BLaER1 treated with 17β-estradiol and CSF1 and Interleukin-3, amounts not matched to agents 10 nM and 100 nM (cell line): ENCODE measurements around the gene NOL11.
"Not testable (repeated sequence)": the region's sequence is repeated elsewhere in the genome, so short reads cannot be mapped to it uniquely, and the experiment has no call there.

Source experiments
- H3K27ac ChIP-seq, 11 experiments: shearing (Covaris generic); formaldehyde crosslinking; 2 replicates each; pipeline ENCODE4 v1.8.1; 2022
- H3K27me3 ChIP-seq, 11 experiments: shearing (Covaris generic); formaldehyde crosslinking; 2 replicates each; pipeline ENCODE4 v1.8.1; 2022
- H3K36me3 ChIP-seq, 11 experiments: shearing (Covaris generic); formaldehyde crosslinking; 2 replicates each; pipeline ENCODE4 v1.8.1; 2022
- H3K4me1 ChIP-seq, 10 experiments: shearing (Covaris generic); formaldehyde crosslinking; 2 replicates each; pipeline ENCODE4 v1.8.1; 2022
- H3K4me2 ChIP-seq, 11 experiments: shearing (Covaris generic); formaldehyde crosslinking; 2 replicates each; pipeline ENCODE4 v1.8.1; 2022
- H3K4me3 ChIP-seq, 10 experiments: shearing (Covaris generic); formaldehyde crosslinking; 2 replicates each; pipeline ENCODE4 v1.8.1; 2022
- H3K9ac ChIP-seq, 11 experiments: shearing (Covaris generic); formaldehyde crosslinking; 2 replicates each; pipeline ENCODE4 v1.8.1; 2022
- H3K9me3 ChIP-seq, 11 experiments: shearing (Covaris generic); formaldehyde crosslinking; replicated peaks in 1 of 11; 2 replicates each; pipeline ENCODE4 v1.8.1; 2022
- H4K20me1 ChIP-seq, 11 experiments: shearing (Covaris generic); formaldehyde crosslinking; 2 replicates each; pipeline ENCODE4 v1.8.1; 2022
- Cebpa-rat ChIP-seq, 11 experiments: shearing (Covaris generic); IDR thresholded peaks; 2 replicates each; pipeline ENCODE4 v1.8.1; 2022

Gene NOL11

DNA sequence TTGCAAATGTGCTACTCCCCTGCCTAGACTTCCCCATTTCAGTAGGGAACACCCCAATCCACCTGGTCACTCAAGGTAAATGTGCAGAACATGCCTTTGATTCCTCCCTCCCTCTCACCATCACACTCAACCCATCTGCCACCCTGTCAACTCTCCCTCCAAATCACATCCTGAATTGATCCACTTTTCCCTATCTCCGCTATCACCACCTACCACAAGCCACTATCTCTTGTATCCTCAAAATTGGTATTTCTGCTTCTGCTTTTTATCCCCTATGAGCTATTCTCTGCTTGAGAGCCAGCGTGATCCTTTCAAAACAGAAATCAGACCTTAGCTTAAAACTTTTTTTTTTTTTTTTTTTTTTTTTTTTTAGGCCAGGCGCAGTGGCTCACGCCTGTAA, 5.4 kb upstream of the NOL11 start:
- H3K9ac ChIP-seq = no peak overlapping the region
- no peak overlapping the region for H3K27ac ChIP-seq
- no peak for TF ChIP-seq Cebpa-rat (IDR thresholded peaks at IDR 0.05)

DNA sequence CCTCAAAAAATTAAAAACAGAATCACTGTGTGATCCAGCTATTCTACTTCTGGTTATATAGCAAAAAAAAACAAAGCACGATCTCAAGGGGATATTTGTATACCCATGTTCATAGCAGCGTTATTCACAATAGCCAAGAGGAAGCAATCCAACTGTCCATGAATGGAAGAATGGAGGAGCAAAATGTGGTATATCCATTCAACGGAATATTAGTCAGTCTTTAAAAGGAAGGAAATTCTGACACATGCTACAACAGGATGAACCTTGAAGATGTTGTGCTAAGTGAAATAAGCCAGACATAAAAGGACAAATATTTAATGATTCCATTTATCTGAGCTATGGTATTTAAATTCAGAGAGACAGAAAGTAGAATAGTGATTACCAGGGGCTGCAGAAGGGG, 4.6 kb upstream of the NOL11 start:
- H4K20me1 ChIP-seq = no peaks in the 10 kb centered on the region
- peaks cover 13 to 22% (median 16%) of the 10 kb centered on the region in 11 experiments; a peak in 21 of 22 replicates for H3K9me3 ChIP-seq
- no peaks in the 10 kb centered on the region for H3K27me3 ChIP-seq
- H3K4me3 ChIP-seq = no peak overlapping the region
- H3K9ac ChIP-seq = no peak overlapping the region
- H3K36me3 ChIP-seq = no peaks in the 10 kb centered on the region
- peaks cover 8 to 36% (median 16%) of the 10 kb centered on the region in 10 experiments; a peak in 19 of 20 replicates for H3K4me1 ChIP-seq
- no peak overlapping the region for H3K4me2 ChIP-seq
- no peak for TF ChIP-seq Cebpa-rat (IDR thresholded peaks at IDR 0.05)
- H3K27ac ChIP-seq = no peak overlapping the region

More for the DNA sequence above, 5.4 kb upstream of the NOL11 start:
- Histone ChIP-seq H3K9me3 (peaks cover 13 to 22% (median 16%) of the 10 kb centered on the region in 11 experiments; a peak in 21 of 22 replicates), H3K4me2 (no peak overlapping the region), H3K4me3 (no peak overlapping the region), H3K36me3 (no peaks in the 10 kb centered on the region), H4K20me1 (no peaks in the 10 kb centered on the region), H3K27me3 (no peaks in the 10 kb centered on the region), H3K4me1 (peaks cover 8 to 42% (median 16%) of the 10 kb centered on the region in 10 experiments; a peak in 19 of 20 replicates)

DNA sequence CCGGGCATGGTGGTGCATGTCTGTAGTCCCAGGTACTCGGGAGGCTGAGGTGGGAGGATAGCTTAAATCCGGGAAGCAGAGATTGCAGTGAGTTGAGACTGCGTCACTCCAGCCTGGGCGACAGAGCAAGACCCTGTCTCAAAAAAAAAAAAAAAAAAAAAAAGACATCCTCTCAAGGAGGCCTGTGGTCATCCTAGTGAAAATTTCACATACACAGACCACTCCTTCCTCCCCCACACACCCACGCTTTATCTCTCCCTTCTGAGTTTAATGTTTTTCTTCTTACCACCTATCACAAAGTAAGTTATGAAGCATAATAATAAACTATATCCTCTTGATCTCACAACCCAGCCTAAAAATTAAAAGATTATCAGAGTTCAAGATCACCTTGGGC, 1.3 kb upstream of the NOL11 start:
- TF ChIP-seq Cebpa-rat (IDR thresholded peaks at IDR 0.05) = no peak
- Histone ChIP-seq H3K4me1 (peaks cover 20 to 56% (median 34%) of the 10 kb centered on the region in 10 experiments), H3K27ac (peak overlapping the region in 10 of 11 experiments; percentile 85 to 99 (median 96); a peak in 19 of 22 replicates), H4K20me1 (peaks cover 0 to 21% (median 0%) of the 10 kb centered on the region in 11 experiments; a peak in 5 of 22 replicates), H3K9ac (peak overlapping the region in 9 of 11 experiments; percentile 96 to 100 (median 97); a peak in 14 of 22 replicates), H3K36me3 (peaks cover 15 to 23% (median 19%) of the 10 kb centered on the region in 11 experiments), H3K9me3 (peaks cover 13 to 22% (median 16%) of the 10 kb centered on the region in 11 experiments; a peak in 21 of 22 replicates), H3K4me2 (peak overlapping the region; percentile 72 to 92 (median 89)), H3K27me3 (no peaks in the 10 kb centered on the region), H3K4me3 (peak overlapping the region in 7 of 10 experiments; percentile 71 to 99 (median 92); a peak in 9 of 20 replicates)

DNA sequence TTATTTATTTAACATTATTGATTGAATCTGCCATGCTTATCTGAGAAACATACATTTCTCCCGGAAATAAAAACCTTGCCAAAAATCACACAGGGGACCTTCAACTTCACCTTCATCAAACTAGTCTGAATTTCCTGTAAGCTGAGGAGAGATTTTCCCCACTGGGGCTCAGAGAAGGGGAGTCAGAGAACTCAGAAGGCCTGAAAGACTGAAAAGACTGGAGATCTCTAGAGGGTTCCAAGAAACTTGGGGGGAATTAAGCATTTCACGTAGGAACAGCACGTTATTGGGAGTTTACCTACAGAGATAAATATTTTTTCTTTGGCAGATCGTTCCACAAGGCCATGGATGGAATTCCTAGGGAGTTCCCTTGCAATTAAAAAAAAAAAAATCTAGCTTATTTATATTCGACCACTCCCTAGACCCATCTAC, 528 bp upstream of the NOL11 start:
- peak overlapping the region; percentile 72 to 92 (median 89) for H3K4me2 ChIP-seq
- H3K4me1 ChIP-seq = peaks cover 20 to 56% (median 34%) of the 10 kb centered on the region in 10 experiments
- H3K9ac ChIP-seq = peak overlapping the region; percentile 91 to 100 (median 97)
- no peak for TF ChIP-seq Cebpa-rat (IDR thresholded peaks at IDR 0.05)
- peaks cover 23 to 31% (median 28%) of the 10 kb centered on the region in 11 experiments for H3K36me3 ChIP-seq
- peak overlapping the region; percentile 85 to 99 (median 96) for H3K27ac ChIP-seq
- H3K9me3 ChIP-seq = peaks cover 13 to 21% (median 16%) of the 10 kb centered on the region in 11 experiments; a peak in 21 of 22 replicates
- H3K27me3 ChIP-seq = no peaks in the 10 kb centered on the region
- peaks cover 0 to 21% (median 0%) of the 10 kb centered on the region in 11 experiments; a peak in 5 of 22 replicates for H4K20me1 ChIP-seq
- peak overlapping the region; percentile 71 to 99 (median 92) for H3K4me3 ChIP-seq

DNA sequence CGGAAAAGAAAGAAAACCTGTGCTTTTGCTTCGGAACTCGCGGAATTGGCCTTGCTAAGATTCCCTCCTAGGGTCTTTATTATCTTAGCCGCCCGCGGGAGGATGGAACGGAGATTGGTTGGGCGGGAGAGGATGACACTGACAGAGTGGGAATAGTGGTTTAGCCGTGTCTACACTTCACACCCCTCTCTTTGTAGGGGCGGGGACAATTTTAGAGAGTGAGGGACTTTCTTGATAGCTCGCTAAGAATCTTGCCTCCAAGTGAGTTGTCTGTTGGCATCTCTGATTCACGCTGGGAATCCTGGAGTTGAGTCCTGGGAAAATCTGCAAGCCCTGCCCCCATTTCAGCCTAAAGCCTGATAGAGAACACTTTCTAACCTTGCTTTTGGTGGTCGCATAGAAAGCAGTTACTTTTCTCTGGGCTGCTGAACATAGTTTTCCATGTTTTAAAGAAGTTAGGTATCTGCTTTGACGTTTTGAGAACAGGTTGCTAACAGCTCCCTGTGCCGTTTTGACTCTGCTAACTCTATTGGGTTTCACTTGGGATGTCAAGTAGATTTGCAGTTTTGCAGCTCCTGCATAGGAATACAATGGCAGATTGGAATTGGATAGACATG, 697 bp downstream of the NOL11 start:
- peaks cover 20 to 56% (median 34%) of the 10 kb centered on the region in 10 experiments for H3K4me1 ChIP-seq
- H4K20me1 ChIP-seq = peaks cover 0 to 21% (median 0%) of the 10 kb centered on the region in 11 experiments; a peak in 5 of 22 replicates
- peak overlapping the region; percentile 71 to 99 (median 92) for H3K4me3 ChIP-seq
- H3K27me3 ChIP-seq = no peaks in the 10 kb centered on the region
- H3K9me3 ChIP-seq = peaks cover 5 to 12% (median 6%) of the 10 kb centered on the region in 11 experiments; a peak in 19 of 22 replicates
- peak overlapping the region; percentile 91 to 100 (median 97) for H3K9ac ChIP-seq
- peak overlapping the region; percentile 80 to 97 (median 93) for H3K4me2 ChIP-seq
- TF ChIP-seq Cebpa-rat (IDR thresholded peaks at IDR 0.05) = no peak
- peak overlapping the region; percentile 85 to 99 (median 96) for H3K27ac ChIP-seq
- H3K36me3 ChIP-seq = peaks cover 31 to 44% (median 38%) of the 10 kb centered on the region in 11 experiments

DNA sequence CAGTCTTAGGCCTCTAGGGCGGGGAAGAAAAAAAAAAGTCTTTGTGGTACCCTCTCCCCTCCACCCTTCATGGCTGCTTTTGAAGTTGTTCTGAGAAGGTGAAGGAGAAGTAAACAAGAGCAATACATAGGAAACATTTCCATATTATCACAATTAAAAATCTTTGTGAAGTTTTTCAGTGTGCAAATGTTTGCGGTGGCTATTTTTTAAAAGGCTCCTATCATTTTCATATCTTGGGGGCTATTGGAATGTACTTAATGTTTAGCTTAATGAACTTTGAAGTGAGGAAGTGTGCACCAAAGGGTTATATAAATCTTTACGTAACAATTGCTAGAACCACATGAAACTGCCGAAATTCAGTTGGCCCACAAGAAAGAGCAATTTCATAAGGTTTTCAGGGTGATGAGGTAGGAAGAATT, 7.6 kb downstream of the NOL11 start:
- peaks cover 94 to 100% (median 98%) of the 10 kb centered on the region in 11 experiments for H3K36me3 ChIP-seq
- TF ChIP-seq Cebpa-rat (IDR thresholded peaks at IDR 0.05) = no peak
- H3K4me1 ChIP-seq = peaks cover 0 to 10% (median 5%) of the 10 kb centered on the region in 10 experiments; a peak in 7 of 20 replicates
- H3K27me3 ChIP-seq = no peaks in the 10 kb centered on the region
- peaks cover 13 to 31% (median 21%) of the 10 kb centered on the region in 11 experiments for H3K9me3 ChIP-seq
- H3K4me3 ChIP-seq = no peak overlapping the region
- no peak overlapping the region for H3K4me2 ChIP-seq
- H3K9ac ChIP-seq = no peak overlapping the region
- no peak overlapping the region for H3K27ac ChIP-seq
- peaks cover 0 to 58% (median 7%) of the 10 kb centered on the region in 11 experiments; a peak in 6 of 22 replicates for H4K20me1 ChIP-seq

DNA sequence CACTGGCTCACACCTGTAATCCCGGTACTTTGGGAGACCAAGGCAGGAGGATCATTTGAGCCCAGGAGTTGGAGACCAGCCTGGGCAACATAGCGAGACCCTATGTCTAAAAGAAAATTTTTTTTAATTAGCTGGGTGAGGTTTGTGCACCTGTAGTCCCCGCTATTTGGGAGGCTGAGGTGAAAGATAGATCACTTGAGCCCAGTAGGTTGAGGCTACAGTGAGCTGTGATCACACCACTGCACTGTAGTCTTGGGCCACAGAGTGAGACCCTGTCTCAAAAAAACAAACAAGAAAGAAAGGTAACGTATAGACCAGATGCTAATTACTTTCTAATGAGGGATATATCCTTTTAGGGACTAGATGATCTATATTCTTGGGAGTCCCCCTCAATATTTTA, 8.1 kb downstream of the NOL11 start:
- H3K27me3 ChIP-seq = no peaks in the 10 kb centered on the region
- TF ChIP-seq Cebpa-rat (IDR thresholded peaks at IDR 0.05) = no peak
- peaks cover 94 to 100% (median 98%) of the 10 kb centered on the region in 11 experiments for H3K36me3 ChIP-seq
- peaks cover 0 to 62% (median 5%) of the 10 kb centered on the region in 11 experiments; a peak in 6 of 22 replicates for H4K20me1 ChIP-seq
- H3K9ac ChIP-seq = no peak overlapping the region
- H3K4me1 ChIP-seq = peaks cover 0 to 6% (median under 1%) of the 10 kb centered on the region in 10 experiments; a peak in 4 of 20 replicates
- no peak overlapping the region for H3K4me2 ChIP-seq
- H3K4me3 ChIP-seq = no peak overlapping the region
- H3K27ac ChIP-seq = no peak overlapping the region
- H3K9me3 ChIP-seq = peaks cover 17 to 35% (median 25%) of the 10 kb centered on the region in 11 experiments

DNA sequence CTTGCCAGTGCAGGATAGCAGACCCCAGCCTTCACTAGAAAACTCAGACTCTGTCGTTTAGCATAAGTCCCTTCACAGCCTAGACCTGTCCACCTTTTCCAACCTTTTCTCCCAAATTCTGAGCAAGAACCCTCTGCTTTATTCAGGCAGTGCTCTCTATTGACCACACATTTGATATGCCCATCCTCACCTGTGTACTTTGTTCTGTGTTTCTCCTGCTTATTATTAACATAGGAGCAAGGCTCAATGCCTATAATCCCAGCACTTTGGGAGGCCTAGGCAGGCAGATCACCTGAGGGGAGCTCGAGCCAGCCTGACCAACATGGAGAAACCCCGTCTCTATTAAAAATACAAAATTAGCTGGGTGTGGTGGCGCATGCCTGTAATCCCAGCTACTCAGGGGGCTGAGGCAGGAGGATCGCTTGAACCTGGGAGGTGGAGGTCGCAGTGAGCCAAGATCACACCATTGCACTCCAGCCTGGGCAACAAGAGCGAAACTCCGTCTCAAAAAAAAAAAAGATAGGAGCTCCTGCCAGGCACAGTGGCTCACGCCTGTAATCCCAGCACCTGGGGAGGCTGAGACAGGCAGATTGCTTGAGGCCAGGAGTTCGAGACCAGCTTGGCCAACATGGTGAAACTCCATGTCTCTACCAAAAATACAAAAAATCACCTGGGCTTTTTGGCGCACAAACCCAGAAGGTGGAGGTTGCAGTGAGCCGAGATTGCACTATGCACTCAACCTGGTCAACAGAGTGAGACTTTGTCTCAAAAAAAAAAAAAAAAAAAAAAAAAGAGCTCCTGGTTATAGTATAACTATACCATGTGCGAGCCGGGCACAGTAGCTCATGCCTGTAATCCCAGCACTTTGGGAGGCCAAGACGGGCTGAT, 9.7 kb downstream of the NOL11 start:
- H3K4me3 ChIP-seq, H3K4me1 ChIP-seq, H3K27ac ChIP-seq, H3K27me3 ChIP-seq, H3K9ac ChIP-seq, H3K4me2 ChIP-seq: not testable (repeated sequence)
- Histone ChIP-seq H3K36me3 (peaks cover 92 to 100% (median 97%) of the 10 kb centered on the region in 11 experiments), H3K9me3 (peaks cover 25 to 46% (median 36%) of the 10 kb centered on the region in 11 experiments), H4K20me1 (peaks cover 0 to 65% (median 9%) of the 10 kb centered on the region in 11 experiments; a peak in 8 of 22 replicates)
